GM19463 (cell line): Measurements from ENCODE around the gene ZNF335.

ENCODE experiments used
- ATAC-seq: cut with Tn5 transposase; IDR thresholded peaks from one replicate; pipeline ENCODE4 v1.9.1; 2021; ENCODE audit warnings: mild to moderate bottlenecking, moderate library complexity; ENCODE audit not compliant: unreplicated experiment

The ZNF335 gene

DNA sequence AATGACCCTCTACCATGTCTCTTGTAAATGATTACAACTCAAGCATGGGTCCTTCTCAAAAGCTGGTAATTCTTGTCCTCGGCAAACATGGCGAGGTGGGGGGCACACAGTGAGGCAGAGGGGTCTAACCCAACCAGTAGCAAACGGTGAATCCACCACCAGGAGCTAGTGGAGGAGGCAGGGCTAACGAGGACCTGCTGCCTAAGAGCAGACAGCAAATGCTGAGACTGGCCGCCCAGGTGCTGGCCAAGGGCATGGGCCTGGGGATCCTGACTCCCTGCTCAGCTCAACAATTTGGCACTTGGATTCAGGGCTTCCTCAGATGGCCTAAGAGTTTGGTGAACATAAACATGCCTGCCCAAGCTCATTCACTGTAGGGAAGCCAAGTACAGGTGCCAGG lies 19.1 kb downstream of the ZNF335 start:
- ATAC-seq = no peak

DNA sequence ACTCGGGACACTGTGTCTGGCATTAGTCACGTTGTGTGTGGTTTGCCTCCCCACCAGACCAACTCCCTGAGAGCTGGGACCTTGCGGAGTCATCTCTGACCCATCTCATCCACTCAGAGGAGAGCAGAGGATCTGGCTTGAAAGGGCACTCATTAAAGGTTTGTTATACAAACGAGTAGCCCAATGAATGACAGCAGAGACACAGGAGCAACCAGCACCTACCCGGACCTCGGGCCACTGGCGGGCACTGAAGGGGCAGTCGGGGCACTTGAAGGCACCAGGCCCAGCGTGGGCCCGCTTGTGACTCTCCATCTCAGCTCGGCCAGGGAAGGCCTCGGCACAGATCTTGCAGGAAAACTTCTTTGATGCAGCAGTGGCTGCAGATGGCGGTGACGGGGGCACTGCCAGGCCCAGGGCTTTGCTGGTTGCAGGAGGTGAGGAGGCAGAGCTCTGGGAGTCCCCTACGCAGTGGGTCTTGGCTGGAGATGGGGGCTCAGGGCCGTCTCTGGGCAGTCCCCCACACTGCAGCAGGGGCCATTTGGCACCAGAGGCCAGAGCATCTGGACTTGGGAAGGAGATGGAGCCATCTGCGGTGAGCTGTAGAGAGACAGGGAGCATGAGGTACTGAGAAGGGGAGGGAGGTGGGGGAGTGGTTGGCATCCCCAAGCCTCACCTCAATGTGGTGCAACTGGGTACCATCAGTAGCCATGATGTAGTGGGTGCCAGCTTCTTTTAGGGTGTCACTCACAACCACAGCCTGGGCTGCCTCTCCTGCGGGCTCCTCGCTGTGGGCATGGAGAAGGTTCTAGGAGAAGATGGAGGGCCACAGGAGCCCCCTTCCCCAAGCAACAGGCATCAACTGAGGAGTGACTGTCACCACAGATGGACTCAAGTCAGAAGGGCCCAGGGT lies 19.8 kb downstream of the ZNF335 start:
- ATAC-seq = no peak

GRCh38 chr20:45950330-45950646 lies 21.7 kb downstream of the ZNF335 start:
- ATAC-seq = no peak

DNA sequence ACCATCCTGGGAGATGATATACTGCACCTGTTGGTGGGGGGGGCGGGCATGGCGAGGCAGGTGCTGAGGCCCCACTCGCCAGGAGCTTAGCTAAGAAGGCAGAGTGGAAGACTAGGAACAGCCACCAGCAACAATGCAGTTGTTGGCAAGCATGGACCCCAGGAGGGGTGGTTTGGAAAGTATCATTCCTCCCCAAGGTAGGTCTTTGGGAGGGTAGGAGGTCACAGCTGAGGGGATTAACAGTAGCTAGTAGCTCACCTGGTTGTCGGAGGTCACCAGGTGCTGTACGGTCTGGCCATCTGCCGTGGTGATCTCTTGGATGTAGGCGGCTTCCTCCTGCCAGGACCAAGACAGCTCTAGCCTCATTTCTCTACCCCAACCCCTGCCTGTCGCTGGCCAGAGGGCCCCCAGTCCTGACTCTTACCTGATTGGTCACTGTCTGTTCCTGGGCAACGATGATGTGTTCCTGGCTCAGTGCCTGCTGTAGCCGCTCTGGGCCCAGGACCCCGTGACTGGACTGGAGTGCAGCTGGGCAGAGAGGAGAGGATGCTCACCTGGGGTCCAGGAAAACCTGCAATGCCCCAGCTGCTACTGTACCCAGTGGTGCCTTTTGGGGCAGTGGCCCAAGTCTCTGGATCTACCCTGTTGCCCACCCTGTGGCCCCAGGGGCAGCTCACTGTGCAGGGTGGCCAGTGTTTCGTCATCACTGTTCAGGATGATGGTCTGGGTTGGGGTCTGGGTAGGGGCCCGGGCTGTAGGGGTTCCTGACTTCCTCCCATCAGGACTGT lies 22.3 kb downstream of the ZNF335 start:
- no peak for ATAC-seq

DNA sequence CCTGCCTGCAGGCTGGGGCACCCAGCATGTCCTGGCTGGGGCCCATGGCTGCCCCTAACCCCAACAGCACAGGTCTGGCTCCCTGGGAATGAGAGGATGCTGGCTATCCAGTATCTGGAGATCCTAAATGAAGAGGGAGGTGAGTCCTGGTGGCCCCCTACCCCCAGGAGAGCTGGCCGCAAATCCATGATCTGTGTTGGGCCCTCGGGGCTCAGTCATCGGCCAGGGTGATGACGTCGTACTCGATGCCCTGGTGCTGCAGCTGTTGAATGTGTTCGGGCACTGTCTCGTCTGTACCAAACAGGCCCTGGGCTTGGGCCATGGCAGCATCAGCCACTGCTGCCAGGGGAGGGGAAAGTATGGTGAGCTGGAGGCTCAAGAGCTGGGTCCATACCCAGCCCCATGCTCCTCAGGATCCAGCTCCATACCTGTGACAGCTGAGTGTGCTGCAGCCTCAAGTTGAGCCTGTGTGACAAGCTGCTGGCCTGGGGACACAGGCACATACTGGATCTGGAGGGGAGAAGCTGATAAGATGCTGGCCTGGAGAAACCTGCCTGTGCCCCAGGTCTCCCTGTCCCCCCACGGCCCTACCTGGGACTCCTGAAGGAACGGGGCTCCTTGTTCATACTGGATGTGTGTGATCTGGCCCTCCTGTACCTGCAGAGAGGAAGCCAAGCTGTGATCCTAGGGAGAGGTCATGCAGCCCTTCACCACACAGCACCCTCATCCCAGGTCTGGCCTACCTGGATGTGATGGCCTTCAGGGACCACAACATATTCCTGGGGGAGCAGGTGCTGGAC lies 23.1 kb downstream of the ZNF335 start:
- no peak for ATAC-seq

- no peak for ATAC-seq
Observed at GRCh38 chr20:45948261-45948733, 23.7 kb downstream of the ZNF335 start.

DNA sequence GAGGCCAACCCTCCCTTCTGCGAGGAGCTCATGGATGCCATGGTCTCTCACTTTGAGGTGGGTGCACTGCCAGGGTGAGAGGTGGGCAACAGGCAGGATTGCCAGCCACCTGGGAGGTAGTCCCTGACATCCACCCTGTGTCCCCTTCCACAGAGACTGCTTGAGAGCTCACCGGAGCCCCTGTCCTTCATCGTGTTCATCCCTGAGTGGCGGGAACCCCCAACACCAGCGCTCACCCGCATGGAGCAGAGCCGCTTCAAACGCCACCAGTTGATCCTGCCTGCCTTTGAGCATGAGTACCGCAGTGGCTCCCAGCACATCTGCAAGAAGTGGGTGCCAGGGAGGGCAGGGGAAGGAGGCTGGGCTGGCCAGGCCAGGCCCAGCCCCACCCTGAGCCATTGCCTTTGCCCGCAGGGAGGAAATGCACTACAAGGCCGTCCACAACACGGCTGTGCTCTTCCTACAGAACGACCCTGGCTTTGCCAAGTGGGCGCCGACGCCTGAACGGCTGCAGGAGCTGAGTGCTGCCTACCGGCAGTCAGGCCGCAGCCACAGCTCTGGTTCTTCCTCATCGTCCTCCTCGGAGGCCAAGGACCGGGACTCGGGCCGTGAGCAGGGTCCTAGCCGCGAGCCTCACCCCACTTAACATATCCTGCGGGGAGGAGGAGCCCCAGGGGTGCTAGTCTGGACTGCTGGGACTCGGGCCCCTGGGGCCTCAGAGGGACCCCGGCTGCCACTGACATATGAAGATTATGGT lies 24.7 kb downstream of the ZNF335 start:
- ATAC-seq = no peak

DNA sequence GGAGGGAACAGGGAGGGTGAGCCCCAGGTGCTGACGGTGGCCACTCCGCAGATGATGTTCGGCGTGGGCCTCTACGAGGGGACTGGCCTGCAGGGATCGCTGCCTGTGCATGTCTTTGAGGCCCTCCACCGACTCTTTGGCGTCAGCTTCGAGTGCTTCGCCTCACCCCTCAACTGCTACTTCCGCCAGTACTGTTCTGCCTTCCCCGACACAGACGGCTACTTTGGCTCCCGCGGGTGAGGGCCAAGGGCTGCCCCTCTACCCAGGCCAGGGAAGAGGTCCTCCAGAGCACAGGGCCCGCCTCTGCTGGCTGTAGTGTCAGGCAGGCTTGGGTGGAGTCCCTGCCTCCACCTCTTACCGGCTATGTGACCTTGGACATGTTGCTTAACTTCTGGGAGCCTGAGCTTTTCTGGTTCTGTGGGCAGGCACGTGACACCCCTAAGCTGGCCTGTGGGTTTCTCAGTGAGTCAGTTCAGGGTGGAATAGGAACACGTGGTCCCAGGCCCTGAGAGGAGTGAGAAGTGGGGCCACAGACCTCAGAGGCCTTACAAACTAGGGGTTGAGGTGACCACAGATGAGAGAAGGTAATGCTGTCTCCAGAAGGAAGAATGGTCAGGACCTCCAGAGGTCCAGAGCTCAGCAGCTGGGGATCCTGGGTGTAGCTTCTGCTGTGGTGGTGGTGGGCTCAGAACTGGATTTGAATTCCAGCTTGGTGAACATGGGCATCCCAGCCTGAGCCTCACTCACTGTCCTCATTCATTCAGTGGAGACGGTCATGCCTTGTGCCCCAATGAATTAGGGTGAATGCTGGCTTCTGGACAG lies 25.6 kb downstream of the ZNF335 start:
- ATAC-seq = no peak

DNA sequence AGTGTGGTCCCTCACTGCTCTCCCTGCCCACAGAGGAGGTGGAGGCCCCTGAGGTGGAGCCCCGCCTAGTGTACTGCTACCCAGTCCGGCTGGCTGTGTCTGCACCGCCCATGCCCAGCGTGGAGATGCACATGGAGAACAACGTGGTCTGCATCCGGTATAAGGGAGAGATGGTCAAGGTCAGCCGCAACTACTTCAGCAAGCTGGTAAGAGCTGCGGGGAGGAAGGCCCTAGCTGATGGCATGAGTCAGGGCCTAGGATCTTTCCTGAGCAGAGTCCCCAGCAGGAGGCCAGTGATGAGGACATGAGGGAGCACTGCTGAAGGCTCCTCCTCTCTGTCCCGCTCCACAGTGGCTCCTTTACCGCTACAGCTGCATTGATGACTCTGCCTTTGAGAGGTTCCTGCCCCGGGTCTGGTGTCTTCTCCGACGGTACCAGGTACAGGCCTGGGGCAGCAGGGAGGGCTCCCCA lies 26.3 kb downstream of the ZNF335 start:
- ATAC-seq = no peak

- no peak for ATAC-seq
Observed at GRCh38 chr20:45944965-45945677, 26.9 kb downstream of the ZNF335 start.

DNA sequence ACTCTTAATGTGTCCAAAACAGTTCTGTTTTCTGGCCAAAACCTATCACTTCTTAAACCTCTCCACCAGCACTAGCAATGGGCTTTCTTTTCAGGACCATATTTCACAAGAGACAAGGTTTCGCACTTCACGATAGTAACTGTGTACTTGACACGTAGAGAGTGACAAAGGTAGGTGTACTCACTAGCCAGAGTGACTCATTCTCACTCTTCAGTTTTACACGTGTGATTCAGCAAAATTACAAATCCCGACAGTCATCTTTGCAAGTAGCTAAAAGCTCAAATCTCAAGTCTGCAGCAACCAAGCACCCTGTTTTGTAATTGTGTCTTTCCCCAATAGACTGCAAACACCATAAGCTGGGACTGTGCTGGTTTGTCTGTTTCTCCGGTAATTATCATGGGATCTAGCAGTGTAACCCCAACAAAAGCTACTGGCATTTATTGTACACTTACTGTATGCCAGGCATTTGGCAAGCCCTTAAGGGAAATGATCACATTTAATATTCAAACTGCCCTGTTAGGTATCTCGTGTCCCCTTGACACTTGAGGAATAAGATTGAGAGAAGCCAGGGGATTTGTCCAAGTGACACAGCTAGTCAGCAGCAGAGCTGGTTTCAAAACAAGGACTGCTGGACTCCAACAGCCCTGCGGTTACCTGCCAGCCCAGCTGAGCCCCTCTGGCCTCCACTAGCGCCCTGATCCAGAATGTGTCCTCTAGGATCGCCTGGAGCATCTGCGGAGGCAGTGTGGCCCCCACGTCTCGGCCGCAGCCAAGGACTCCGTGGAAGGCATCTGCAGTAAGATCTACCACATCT lies 27.6 kb downstream of the ZNF335 start:
- no peak for ATAC-seq

DNA sequence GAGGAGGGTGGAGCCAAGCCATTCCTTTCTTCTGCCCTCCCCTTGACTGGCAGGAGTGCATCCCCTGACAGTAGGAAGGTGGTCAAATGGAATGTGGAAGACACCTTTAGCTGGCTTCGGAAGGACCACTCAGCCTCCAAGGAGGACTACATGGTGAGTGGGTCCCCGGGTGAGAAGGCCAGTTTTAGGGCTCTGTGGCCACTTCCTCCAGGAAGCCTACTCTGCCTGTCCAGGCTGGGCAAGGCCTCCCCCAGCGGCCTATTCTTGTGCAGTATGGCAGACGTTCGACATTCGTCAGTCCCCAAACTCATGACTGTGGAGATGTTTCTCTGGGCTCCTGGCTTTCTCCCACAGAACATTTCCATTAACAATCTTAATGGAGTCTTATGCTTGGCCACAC lies 28.4 kb downstream of the ZNF335 start:
- ATAC-seq = no peak

GRCh38 chr20:45940469-45940868 lies 31.5 kb downstream of the ZNF335 start:
- no peak for ATAC-seq

DNA sequence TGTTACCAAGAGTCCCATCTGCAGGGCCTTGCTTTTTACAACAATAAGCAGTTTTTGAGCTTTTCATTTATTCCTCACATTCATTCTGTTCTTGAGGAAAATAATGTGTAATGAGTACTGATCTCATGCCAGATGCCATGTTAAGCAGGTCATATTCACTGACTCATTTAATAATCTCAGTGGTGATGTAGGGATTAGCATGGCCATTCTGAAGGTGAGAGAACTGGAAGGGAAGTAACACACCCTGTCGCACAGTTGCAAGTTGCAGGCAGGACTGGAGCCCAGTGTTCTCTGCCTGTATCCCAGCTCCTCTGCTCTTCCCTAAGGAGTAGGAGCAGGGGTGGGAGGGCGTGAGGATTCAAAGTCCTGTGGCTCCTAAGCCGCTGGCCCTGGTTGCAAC lies 31.9 kb downstream of the ZNF335 start:
- no peak for ATAC-seq

DNA sequence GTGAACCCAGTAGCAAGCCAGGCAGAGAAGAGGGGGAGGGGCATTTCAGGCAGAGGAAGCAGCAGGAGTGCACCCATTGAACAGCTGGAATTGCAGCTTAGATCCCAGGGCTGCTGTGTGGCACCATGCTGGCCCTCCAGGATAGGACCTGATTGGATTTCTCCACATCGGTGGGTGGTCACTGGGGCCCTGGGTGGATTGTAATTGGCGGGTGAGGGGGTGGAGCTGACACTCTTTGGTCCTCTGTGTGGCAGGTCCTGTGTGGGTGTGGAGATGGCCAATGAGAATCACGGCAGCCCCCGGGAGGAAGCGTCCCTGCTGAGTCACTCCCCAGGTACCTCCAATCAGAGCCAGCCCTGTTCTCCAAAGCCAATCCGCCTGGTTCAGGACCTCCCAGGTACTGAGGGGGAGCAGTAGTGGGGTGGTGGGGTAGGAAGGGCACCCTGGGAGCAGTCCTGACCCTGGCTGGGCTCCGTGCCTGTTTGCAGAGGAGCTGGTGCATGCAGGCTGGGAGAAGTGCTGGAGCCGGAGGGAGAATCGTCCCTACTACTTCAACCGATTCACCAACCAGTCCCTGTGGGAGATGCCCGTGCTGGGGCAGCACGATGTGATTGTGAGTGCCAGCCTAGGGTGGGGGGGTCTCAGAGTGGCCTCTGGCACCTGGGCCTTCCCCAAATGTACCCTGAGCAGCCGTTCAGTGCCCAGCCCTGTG lies 33.1 kb downstream of the ZNF335 start:
- ATAC-seq = no peak

DNA sequence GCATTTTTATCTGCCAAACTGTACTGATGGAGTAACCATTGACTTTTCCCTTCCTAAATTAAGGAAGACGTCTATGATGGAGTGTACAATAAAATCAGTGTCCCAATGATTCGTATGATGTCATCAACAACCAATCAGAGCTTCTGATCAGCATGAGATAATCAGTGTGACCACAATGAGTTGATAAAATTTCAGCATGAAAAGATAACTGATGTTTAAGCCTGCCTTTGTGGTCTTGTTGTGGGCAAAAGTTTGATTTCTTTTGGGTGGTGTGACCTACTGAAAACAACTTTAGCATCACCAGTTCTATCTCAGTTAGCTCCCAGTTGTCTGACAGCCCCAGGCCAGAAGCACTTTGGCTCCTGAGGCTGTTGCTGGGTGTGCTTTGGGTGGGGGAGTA lies 34.2 kb downstream of the ZNF335 start:
- no peak for ATAC-seq

GRCh38 chr20:45935416-45936046 lies 36.5 kb downstream of the ZNF335 start:
- no peak for ATAC-seq
